ENCODE measurements around the gene PTRHD1.

PTRHD1 gene

GRCh38 chr2:24762518-24762917 is 30.7 kb downstream of the PTRHD1 start:
- DNase-seq (ENCODE audit: extremely low read depth in 1 of 2, low read depth in 1 of 2): no peak

- no peak for DNase-seq (ENCODE audit: extremely low read depth in 1 of 2, low read depth in 1 of 2)
These were observed 31.3 kb downstream of the PTRHD1 start for GRCh38 chr2:24761866-24762265.

- no peak for DNase-seq (ENCODE audit: extremely low read depth in 1 of 2, low read depth in 1 of 2)
These were observed 36.4 kb downstream of the PTRHD1 start for GRCh38 chr2:24756789-24757188.

- DNase-seq (ENCODE audit: extremely low read depth in 1 of 2, low read depth in 1 of 2): no peak
These were observed 38.0 kb downstream of the PTRHD1 start for GRCh38 chr2:24754985-24755705.

GRCh38 chr2:24749069-24749691 is 44.0 kb downstream of the PTRHD1 start:
- no peak for DNase-seq (ENCODE audit: extremely low read depth in 1 of 2, low read depth in 1 of 2)

- no peak for DNase-seq (ENCODE audit: extremely low read depth in 1 of 2, low read depth in 1 of 2)
These were observed 45.9 kb downstream of the PTRHD1 start for GRCh38 chr2:24747299-24747698.

GRCh38 chr2:24745825-24746224 is 47.4 kb downstream of the PTRHD1 start:
- no peak for DNase-seq (ENCODE audit: extremely low read depth in 1 of 2, low read depth in 1 of 2)

GRCh38 chr2:24744356-24744755 is 48.8 kb downstream of the PTRHD1 start:
- DNase-seq (ENCODE audit: extremely low read depth in 1 of 2, low read depth in 1 of 2): no peak

GRCh38 chr2:24743924-24744323 is 49.3 kb downstream of the PTRHD1 start:
- no peak for DNase-seq (ENCODE audit: extremely low read depth in 1 of 2, low read depth in 1 of 2)

GRCh38 chr2:24742730-24743129 is 50.5 kb downstream of the PTRHD1 start:
- DNase-seq (ENCODE audit: extremely low read depth in 1 of 2, low read depth in 1 of 2): no peak

- no peak for DNase-seq (ENCODE audit: extremely low read depth in 1 of 2, low read depth in 1 of 2)
These were observed 53.0 kb downstream of the PTRHD1 start for GRCh38 chr2:24740142-24740541.

Data from activated CD8-positive, alpha-beta memory T cell treated with anti-CD3 and anti-CD28 coated beads for 1 hour (primary cell).